Smooth muscle cell (in vitro differentiated cells): ENCODE data around the gene MED25. TPM values are rescaled to one million over a fixed set of nuclear protein-coding genes. Genes with fewer than 3 reads are reported as not detected.
A peak's percentile ranks its signal among the peaks of the same experiment; 100 is the strongest.

Experiments used
- DNase-seq: peaks from one replicate; lab custom pipeline; 2025; ENCODE audit not compliant: unreplicated experiment; lab: John Stamatoyannopoulos, UW
- H2AFZ ChIP-seq: fragments of 200-600 bp; sonication (generic); 2 replicates; pipeline ENCODE4 v1.6.0; 2016; ENCODE audit warnings: antibody characterized with exemption, low read depth, mild to moderate bottlenecking
- H3F3A ChIP-seq: fragments of 200-600 bp; sonication (generic); 2 replicates; pipeline ENCODE4 v1.6.0; 2017; ENCODE audit warnings: antibody characterized with exemption, low read depth
- H3K27ac ChIP-seq: fragments of 200-600 bp; sonication (generic); 2 replicates; pipeline ENCODE4 v1.5.1; 2016; ENCODE audit warnings: low read depth, mild to moderate bottlenecking
- H3K27me3 ChIP-seq: fragments of 200-600 bp; sonication (generic); 2 replicates; pipeline ENCODE4 v1.6.1; 2016; ENCODE audit warnings: low read depth, mild to moderate bottlenecking
- H3K36me3 ChIP-seq: fragments of 200-600 bp; sonication (generic); 2 replicates; pipeline ENCODE4 v1.5.1; 2016; ENCODE audit warnings: low read depth
- H3K4me1 ChIP-seq: fragments of 200-600 bp; sonication (generic); 2 replicates; pipeline ENCODE4 v1.5.1; 2016; ENCODE audit warnings: low read depth
- H3K4me2 ChIP-seq: fragments of 200-600 bp; sonication (generic); 2 replicates; pipeline ENCODE4 v1.6.0; 2016; ENCODE audit warnings: mild to moderate bottlenecking
- H3K4me3 ChIP-seq: fragments of 200-600 bp; sonication (generic); 2 replicates; pipeline ENCODE4 v1.5.1; 2016; ENCODE audit warnings: mild to moderate bottlenecking
- H3K79me2 ChIP-seq: fragments of 200-600 bp; sonication (generic); 2 replicates; pipeline ENCODE4 v1.6.0; 2016; ENCODE audit warnings: low read depth, mild to moderate bottlenecking
- H3K9ac ChIP-seq: fragments of 200-600 bp; sonication (generic); 2 replicates; pipeline ENCODE4 v1.6.0; 2016; ENCODE audit warnings: low read depth
- H3K9me3 ChIP-seq: fragments of 200-600 bp; sonication (generic); replicated peaks from 2 replicates; pipeline ENCODE4 v1.5.1; 2016; ENCODE audit warnings: low read depth
- H4K20me1 ChIP-seq: fragments of 200-600 bp; sonication (generic); 2 replicates; pipeline ENCODE4 v1.6.0; 2016; ENCODE audit warnings: low read depth
- WGBS: methylation state at CpG from one replicate; pipeline ENCODE4 v1.1.7; 2016; ENCODE audit warnings: low lambda C conversion rate; 5-methylcytosine and 5-hydroxymethylcytosine counted together
- polyA plus RNA-seq: library from polyadenylated mRNA; unstranded; fragments of >200 nt; fragmentation: Nextera tagmentation; extraction: Ambion mirVana; gene quantifications from 2 replicates; pipeline ENCODE4 v1.2.1, GENCODE V29; 2016
- total RNA-seq: library from RNA; depleted of rRNA; stranded (reverse); fragments of >200 nt; gene quantifications from 2 replicates; pipeline ENCODE4 v1.2.3, GENCODE V29; 2014
- TF ChIP-seq, protein P1 (sequence below): fragments of 200-600 bp; sonication (generic); IDR thresholded peaks from 2 replicates; pipeline ENCODE4 v1.5.1; 2017; ENCODE audit warnings: borderline replicate concordance, mild to moderate bottlenecking, antibody characterized with exemption; ENCODE audit not compliant: insufficient read depth, poor library complexity, severe bottlenecking

The MED25 gene
- total and polyA plus RNA-seq, 2 experiments from 2014 or later = 20.4 to 34.1 TPM

DNA sequence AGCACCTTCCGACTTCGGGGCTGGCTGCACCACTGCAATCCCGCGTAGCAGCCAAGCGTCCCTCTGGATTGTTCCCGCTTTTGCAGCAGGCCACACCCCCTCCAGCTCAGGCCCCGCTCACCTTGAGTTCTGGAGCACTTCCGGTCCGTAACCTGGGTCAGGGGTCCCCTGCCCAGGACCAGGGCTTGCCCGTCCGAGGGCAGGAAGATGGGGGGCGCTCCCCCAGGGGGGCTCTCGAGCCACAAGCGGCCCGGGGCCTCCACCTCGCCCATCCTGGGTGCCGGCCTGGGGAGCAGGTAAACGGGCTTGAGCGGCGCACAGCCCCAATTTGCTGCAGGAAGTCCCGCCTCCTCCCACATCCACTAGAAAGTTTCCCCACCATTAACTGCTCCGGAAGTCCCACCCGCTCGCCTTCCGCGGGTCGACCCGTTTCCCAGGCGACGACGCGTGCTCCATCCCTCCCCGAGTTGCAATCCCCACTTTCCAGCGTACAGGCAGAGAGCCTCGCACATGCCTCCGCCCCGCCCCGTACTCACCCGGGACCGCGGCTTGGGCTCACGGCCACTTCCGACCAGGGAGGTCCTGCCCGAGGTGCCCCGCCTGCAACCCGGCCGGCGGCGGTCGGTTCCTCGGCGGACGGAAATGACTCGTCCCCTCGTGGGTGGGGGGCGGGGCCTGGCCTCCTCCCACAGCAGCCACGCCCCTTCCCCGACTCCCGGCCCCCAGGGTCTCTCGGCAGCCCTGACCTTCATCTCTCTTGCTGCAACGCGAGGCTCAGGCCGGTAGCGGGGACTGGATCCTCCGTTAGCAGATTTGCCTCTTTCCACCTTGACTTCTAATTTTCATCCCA is 49.1 kb downstream of the MED25 start, which contains the start of gene PNKP:
TSS of gene PNKP (minus strand) at position 644 of the 850 bp plus-strand sequence. CDS start at position 272, 372 bp downstream.
- Histone ChIP-seq H3K79me2 (peaks cover 31% of the 10 kb centered on the region), H3F3A (peaks cover 4% of the 10 kb centered on the region), H3K9ac (peak within 1 kb of the TSS; percentile 88), H3K27me3 (no peaks in the 10 kb centered on the region), H3K27ac (peak within 1 kb of the TSS; percentile 94), H3K36me3 (no peaks in the 10 kb centered on the region), H3K4me3 (peak within 1 kb of the TSS; percentile 90), H4K20me1 (peaks cover 6% of the 10 kb centered on the region), H3K4me2 (peak within 1 kb of the TSS; percentile 96), H3K4me1 (peaks cover 15% of the 10 kb centered on the region), H3K9me3 (no peaks in the 10 kb centered on the region), H2AFZ (peak within 1 kb of the TSS; percentile 80)
- DNase-seq = peak; percentile 85
- TF ChIP-seq, protein P1, sequence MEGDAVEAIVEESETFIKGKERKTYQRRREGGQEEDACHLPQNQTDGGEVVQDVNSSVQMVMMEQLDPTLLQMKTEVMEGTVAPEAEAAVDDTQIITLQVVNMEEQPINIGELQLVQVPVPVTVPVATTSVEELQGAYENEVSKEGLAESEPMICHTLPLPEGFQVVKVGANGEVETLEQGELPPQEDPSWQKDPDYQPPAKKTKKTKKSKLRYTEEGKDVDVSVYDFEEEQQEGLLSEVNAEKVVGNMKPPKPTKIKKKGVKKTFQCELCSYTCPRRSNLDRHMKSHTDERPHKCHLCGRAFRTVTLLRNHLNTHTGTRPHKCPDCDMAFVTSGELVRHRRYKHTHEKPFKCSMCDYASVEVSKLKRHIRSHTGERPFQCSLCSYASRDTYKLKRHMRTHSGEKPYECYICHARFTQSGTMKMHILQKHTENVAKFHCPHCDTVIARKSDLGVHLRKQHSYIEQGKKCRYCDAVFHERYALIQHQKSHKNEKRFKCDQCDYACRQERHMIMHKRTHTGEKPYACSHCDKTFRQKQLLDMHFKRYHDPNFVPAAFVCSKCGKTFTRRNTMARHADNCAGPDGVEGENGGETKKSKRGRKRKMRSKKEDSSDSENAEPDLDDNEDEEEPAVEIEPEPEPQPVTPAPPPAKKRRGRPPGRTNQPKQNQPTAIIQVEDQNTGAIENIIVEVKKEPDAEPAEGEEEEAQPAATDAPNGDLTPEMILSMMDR = no peak
- 1% methylated on average over 63 of the region's 65 CpGs for WGBS

DNA sequence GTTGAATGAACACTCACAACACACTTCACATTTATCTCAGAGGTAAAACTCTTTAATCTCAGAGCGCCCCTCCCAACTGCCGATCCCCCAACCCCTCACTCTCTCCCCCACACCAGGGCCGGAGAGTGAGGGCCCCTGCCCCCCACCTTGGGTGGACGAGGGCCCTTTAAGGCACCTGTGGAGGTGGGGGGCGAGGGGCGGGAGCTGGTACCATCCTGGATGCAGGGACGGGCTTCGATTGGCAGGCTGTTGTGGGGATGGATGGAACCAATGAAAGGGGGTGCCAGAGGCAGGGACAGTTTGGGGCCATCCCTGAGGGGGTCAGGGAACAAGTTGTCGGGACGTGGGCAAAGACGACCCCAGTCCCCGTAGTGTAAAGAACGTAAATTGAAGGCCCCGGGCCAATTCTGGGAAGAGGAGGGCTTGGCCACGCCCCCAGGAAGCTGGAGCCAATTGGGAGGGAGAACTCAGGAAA is 51.0 kb downstream of the MED25 start:
- H2AFZ ChIP-seq = no peak overlapping the region
- peaks cover 4% of the 10 kb centered on the region for H3F3A ChIP-seq
- H3K36me3 ChIP-seq = no peaks in the 10 kb centered on the region
- H3K79me2 ChIP-seq = peaks cover 26% of the 10 kb centered on the region
- H3K27ac ChIP-seq = peak overlapping the region; percentile 94
- peaks cover 15% of the 10 kb centered on the region for H3K4me1 ChIP-seq
- peak overlapping the region; percentile 63 for H3K9ac ChIP-seq
- H3K27me3 ChIP-seq = no peaks in the 10 kb centered on the region
- peak overlapping the region; percentile 49 for H3K4me3 ChIP-seq
- TF ChIP-seq, protein P1 = no peak
- H4K20me1 ChIP-seq = peaks cover 6% of the 10 kb centered on the region
- no peaks in the 10 kb centered on the region for H3K9me3 ChIP-seq
- no peak for DNase-seq
- peak overlapping the region; percentile 82 for H3K4me2 ChIP-seq
- 17% methylated on average over 12 of the region's 15 CpGs for WGBS

DNA sequence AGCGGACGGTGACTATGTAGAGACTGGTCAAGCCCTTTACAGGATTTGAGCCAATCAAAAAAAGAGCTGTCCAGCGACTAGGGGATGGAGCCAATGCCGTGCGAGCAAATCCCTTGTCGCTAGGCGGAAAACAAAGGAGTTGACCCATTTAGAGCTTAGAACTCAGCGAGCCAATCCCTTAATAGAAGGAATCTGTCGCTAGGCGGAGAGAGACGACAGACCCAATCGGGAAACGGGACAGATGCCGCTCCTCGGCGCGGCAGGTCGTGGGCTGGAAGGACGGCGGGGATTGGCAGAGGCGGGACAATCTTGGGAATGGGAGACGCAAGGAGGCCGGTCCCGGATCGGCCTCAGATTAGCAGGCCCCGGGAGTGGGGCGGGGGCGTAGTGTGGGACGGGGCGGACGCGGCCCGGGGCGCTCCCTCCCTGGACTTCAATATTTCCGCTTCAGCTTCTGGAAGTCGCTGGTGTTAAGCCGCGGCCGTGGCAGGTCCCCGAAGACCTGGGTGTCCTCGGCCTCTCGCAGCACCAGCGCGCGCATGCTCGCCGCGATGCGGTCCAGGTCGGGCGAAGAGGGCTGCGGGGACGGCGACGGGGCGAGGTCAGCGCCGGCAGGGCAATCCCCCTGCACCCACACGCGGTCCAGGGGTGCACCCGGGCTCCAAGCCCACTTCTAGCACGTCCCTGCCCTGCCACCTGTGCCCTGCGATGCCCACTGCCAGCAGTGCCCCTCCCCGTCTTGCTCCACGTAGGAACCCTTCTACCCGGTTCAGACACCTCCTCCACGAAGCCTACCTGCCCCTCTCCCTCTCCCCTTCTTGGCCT is 51.6 kb downstream of the MED25 start:
- TF ChIP-seq, protein P1 = no peak
- Histone ChIP-seq H3K9me3 (no peaks in the 10 kb centered on the region), H3K9ac (peak overlapping the region; percentile 66), H3K4me3 (peak overlapping the region; percentile 52), H3K4me2 (peak overlapping the region; percentile 81), H3K36me3 (no peaks in the 10 kb centered on the region), H3K27me3 (no peaks in the 10 kb centered on the region), H3K4me1 (peaks cover 15% of the 10 kb centered on the region), H2AFZ (no peak overlapping the region), H3K79me2 (peaks cover 26% of the 10 kb centered on the region), H4K20me1 (peaks cover 6% of the 10 kb centered on the region), H3F3A (peaks cover 4% of the 10 kb centered on the region), H3K27ac (peak overlapping the region; percentile 94)
- WGBS = 4% methylated on average over 55 of the region's 67 CpGs
- DNase-seq = peak; percentile 84
